Suprapubic skin (tissue), 4 donors: Measurements from ENCODE around the gene WDR1.

ENCODE experiments used
- EP300 ChIP-seq: sonication (generic); formaldehyde crosslinking; IDR thresholded peaks from one replicate; pipeline ENCODE4 v1.6.1; 2017; ENCODE audit warnings: antibody characterized with exemption
- POLR2A ChIP-seq, 2 donors: fragments of 450-650 bp; IDR thresholded peaks; one replicate each; pipeline ENCODE4 v1.6.1; 2017; ENCODE audit warnings: antibody characterized with exemption in 2 of 2, mild to moderate bottlenecking in 2 of 2, moderate library complexity in 2 of 2
- POLR2AphosphoS5 ChIP-seq, 3 donors: sonication (generic); formaldehyde crosslinking; IDR thresholded peaks; one replicate each; pipeline ENCODE4 v1.6.1; 2017; ENCODE audit warnings: antibody characterized with exemption in 3 of 3
- TF ChIP-seq, protein P1 (sequence below), 2 donors: fragments of 200-600 bp in 1 of 2; fragments of 450-650 bp in 1 of 2; sonication (generic) in 1 of 2; IDR thresholded peaks; one replicate each; pipeline ENCODE4 v1.5.1; 2016 to 2019; ENCODE audit warnings: antibody characterized with exemption in 2 of 2, mild to moderate bottlenecking in 1 of 2, moderate library complexity in 1 of 2

DNA sequence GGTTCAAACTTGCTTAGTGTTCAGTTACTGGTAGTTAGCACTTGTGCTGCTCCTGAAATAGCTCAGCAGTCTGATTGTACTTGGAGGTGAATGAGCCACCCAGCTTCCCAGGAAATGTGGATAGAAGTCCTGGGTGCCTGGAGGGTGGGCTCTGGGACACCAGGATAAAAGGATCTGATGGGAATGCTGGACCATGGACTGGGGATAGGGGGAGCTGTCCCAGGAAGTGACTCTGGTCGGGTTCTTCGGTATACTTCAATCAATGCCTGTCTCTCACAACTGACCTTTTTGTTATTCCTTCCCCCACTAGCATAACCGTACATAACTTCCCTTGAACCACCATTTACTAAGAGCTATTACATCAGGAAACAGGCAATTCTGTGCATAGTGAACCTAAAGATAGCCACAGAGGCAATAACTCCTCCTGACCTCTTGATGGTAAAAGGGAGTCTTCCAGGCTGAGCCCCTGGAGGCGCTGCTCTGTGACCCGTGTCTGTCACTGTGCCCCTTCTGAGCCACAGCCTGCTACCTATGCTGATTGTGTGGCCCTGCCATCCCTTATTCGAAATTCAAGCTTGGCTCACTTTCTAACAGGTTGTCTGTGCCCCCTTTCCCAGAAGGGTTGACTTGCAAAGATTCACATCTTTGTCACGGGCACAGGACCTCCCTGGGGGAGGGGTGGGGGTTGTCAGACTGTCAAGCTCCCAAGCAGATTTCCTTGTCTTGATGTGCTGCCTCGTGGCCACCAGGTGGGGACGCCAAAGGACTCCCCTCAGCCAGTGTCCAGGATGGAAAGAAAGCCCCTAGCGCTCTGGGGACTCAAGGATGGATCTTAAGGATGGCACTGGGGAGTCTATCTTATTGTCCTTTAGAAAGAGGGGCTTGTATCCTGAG, 24.5 kb upstream of the WDR1 start:
- TF ChIP-seq POLR2A (IDR thresholded peaks at IDR 0.05) (no peak), POLR2AphosphoS5 (IDR thresholded peaks at IDR 0.05) (no peak), EP300 (no peak)
- TF ChIP-seq, protein P1, sequence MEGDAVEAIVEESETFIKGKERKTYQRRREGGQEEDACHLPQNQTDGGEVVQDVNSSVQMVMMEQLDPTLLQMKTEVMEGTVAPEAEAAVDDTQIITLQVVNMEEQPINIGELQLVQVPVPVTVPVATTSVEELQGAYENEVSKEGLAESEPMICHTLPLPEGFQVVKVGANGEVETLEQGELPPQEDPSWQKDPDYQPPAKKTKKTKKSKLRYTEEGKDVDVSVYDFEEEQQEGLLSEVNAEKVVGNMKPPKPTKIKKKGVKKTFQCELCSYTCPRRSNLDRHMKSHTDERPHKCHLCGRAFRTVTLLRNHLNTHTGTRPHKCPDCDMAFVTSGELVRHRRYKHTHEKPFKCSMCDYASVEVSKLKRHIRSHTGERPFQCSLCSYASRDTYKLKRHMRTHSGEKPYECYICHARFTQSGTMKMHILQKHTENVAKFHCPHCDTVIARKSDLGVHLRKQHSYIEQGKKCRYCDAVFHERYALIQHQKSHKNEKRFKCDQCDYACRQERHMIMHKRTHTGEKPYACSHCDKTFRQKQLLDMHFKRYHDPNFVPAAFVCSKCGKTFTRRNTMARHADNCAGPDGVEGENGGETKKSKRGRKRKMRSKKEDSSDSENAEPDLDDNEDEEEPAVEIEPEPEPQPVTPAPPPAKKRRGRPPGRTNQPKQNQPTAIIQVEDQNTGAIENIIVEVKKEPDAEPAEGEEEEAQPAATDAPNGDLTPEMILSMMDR (IDR thresholded peaks at IDR 0.05): no peak
